Subcutaneous adipose tissue (tissue), 4 donors: ENCODE data around the gene RFESD. TPM values are rescaled to one million over a fixed set of nuclear protein-coding genes. Genes with fewer than 3 reads are reported as not detected.

Source experiments
- CTCF ChIP-seq: fragments of 450-650 bp; IDR thresholded peaks from one replicate; pipeline ENCODE4 v1.5.1; 2016; ENCODE audit warnings: low read depth, mild to moderate bottlenecking, control low read depth, antibody characterized with exemption, moderate library complexity
- total RNA-seq, 4 donors: library from RNA; depleted of rRNA; stranded (reverse); fragments of >200 nt; gene quantifications; one replicate each; pipeline ENCODE4 v1.1.0, GENCODE V29; 2016

RFESD gene
- total RNA-seq, 4 donors from 2014 or later = 1.7 to 5.5 (median 3.4) TPM

- TF ChIP-seq CTCF = no peak
Observed at GRCh38 chr5:95628933-95629332, 17.6 kb upstream of the RFESD start.

- no peak for TF ChIP-seq CTCF
Observed at GRCh38 chr5:95630394-95630917, 16.1 kb upstream of the RFESD start.

- no peak for TF ChIP-seq CTCF
Observed at GRCh38 chr5:95631255-95631958, 15.2 kb upstream of the RFESD start.

- TF ChIP-seq CTCF = no peak
Observed at GRCh38 chr5:95631991-95632675, 14.4 kb upstream of the RFESD start.

GRCh38 chr5:95633671-95634070 lies 12.9 kb upstream of the RFESD start:
- no peak for TF ChIP-seq CTCF

- TF ChIP-seq CTCF = no peak
Observed at GRCh38 chr5:95634081-95634480, 12.5 kb upstream of the RFESD start.

GRCh38 chr5:95638632-95639031 lies 7.9 kb upstream of the RFESD start:
- no peak for TF ChIP-seq CTCF
